Right ventricle myocardium inferior (tissue), 1 donor: ENCODE measurements around the gene MON2. TPM values are rescaled to one million over a fixed set of nuclear protein-coding genes. Genes with fewer than 3 reads are reported as not detected.
"Not testable (repeated sequence)": the region's sequence is repeated elsewhere in the genome, so short reads cannot be mapped to it uniquely, and the experiment has no call there.

ENCODE experiments used
- ATAC-seq: fragments of 200-7000 bp; cut with Tn5 transposase; one replicate; pipeline ENCODE4 v1.9.1; 2020; ENCODE audit warnings: mild to moderate bottlenecking, moderate library complexity
- DNase-seq: peaks from one replicate; pipeline ENCODE4 v3.0.0; 2021; ENCODE audit errors: missing footprints
- intact Hi-C: fragments of 100-400 bp; cut with DNase I; formaldehyde crosslinking; loops from one replicate; pipeline ENCODE4 v1.11.0; 2022
- total RNA-seq: library from RNA; stranded (reverse); fragmentation: NEBNext Ultra II Directional; extraction: Animal tissue kit (Norgen Biotek cat#: 25700); gene quantifications from one replicate; pipeline ENCODE4 v1.2.1, GENCODE V29; 2021
- donor health status: DM: no; HTN: yes; CAD: no; lungs with severe emphysema.

MON2 gene
- total RNA-seq, 1 donor from 2014 or later = 14.3 TPM

- no peak for ATAC-seq
- no peak for DNase-seq
- intact Hi-C loops = no loop called here
Observed at GRCh38 chr12:62537551-62537950, 70.9 kb downstream of the MON2 start.

GRCh38 chr12:62540354-62540753 is 73.7 kb downstream of the MON2 start:
- intact Hi-C loops = no loop called here
- no peak for ATAC-seq
- DNase-seq = no peak

- no peak for ATAC-seq
- DNase-seq = no peak
- intact Hi-C loops = no loop called here
Observed at GRCh38 chr12:62542814-62543213, 76.2 kb downstream of the MON2 start.

- ATAC-seq (no peak), DNase-seq (no peak)
- intact Hi-C loops = no loop called here
Observed at GRCh38 chr12:62543324-62543723, 76.7 kb downstream of the MON2 start.

- ATAC-seq = no peak
- no peak for DNase-seq
- intact Hi-C loops = no loop called here
Observed at GRCh38 chr12:62543741-62544140, 77.1 kb downstream of the MON2 start.

- DNase-seq (no peak), ATAC-seq (no peak)
- intact Hi-C loops = no loop called here
Observed at GRCh38 chr12:62552906-62553556, 86.4 kb downstream of the MON2 start.

GRCh38 chr12:62559366-62559765 is 92.7 kb downstream of the MON2 start:
- intact Hi-C loops, ATAC-seq, DNase-seq: not testable (repeated sequence)

GRCh38 chr12:62562846-62563245 is 96.2 kb downstream of the MON2 start:
- DNase-seq = no peak
- intact Hi-C loops = no loop called here
- no peak for ATAC-seq

GRCh38 chr12:62575036-62575435 is 108.4 kb downstream of the MON2 start:
- no peak for ATAC-seq

GRCh38 chr12:62576503-62576902 is 109.9 kb downstream of the MON2 start:
- intact Hi-C loops = no loop called here
- no peak for DNase-seq
- no peak for ATAC-seq

More at GRCh38 chr12:62575036-62575435, 108.4 kb downstream of the MON2 start:
- intact Hi-C loops = no loop called here
- no peak for DNase-seq

- intact Hi-C loops = no loop called here
- ATAC-seq (no peak), DNase-seq (no peak)
Observed at GRCh38 chr12:62578726-62579125, 112.1 kb downstream of the MON2 start.

GRCh38 chr12:62581288-62582064 is 114.8 kb downstream of the MON2 start:
- DNase-seq (no peak), ATAC-seq (peak; percentile 85)
- intact Hi-C loops = loop anchor here (1.0 kb wide), 1 partner anchor 213 kb away; no protein-coding TSS in a partner anchor

- ATAC-seq (no peak), DNase-seq (no peak)
- intact Hi-C loops = no loop called here
Observed at GRCh38 chr12:62582065-62582366, 115.4 kb downstream of the MON2 start.

GRCh38 chr12:62584619-62585018 is 118.0 kb downstream of the MON2 start:
- ATAC-seq = no peak
- DNase-seq = no peak
- intact Hi-C loops = no loop called here

GRCh38 chr12:62586850-62587249 is 120.2 kb downstream of the MON2 start:
- DNase-seq (no peak), ATAC-seq (no peak)
- intact Hi-C loops = no loop called here

GRCh38 chr12:62588916-62589315 is 122.3 kb downstream of the MON2 start:
- DNase-seq (no peak), ATAC-seq (no peak)
- intact Hi-C loops = no loop called here

- ATAC-seq (no peak), DNase-seq (no peak)
- intact Hi-C loops = no loop called here
Observed at GRCh38 chr12:62597253-62597652, 130.6 kb downstream of the MON2 start.

GRCh38 chr12:62598846-62599245 is 132.2 kb downstream of the MON2 start:
- DNase-seq (no peak), ATAC-seq (no peak)
- intact Hi-C loops = no loop called here

- DNase-seq (no peak), ATAC-seq (no peak)
- intact Hi-C loops = loop anchor here (5.0 to 10.0 kb wide), 2 partner anchors 102 to 335 kb away; partner anchors contain the start of gene PPM1H
Observed at GRCh38 chr12:62599854-62600437, 133.3 kb downstream of the MON2 start.

- intact Hi-C loops = loop anchor here (2.0 to 10.0 kb wide), 3 partner anchors 29 to 333 kb away; partner anchors contain the start of gene PPM1H
- DNase-seq (no peak), ATAC-seq (no peak)
Observed at GRCh38 chr12:62601765-62602164, 135.1 kb downstream of the MON2 start.
